ENCODE measurements around the gene GALNT9.
"Not testable (repeated sequence)": the region's sequence is repeated elsewhere in the genome, so short reads cannot be mapped to it uniquely, and the experiment has no call there.

The GALNT9 gene

GRCh38 chr12:132253698-132254480 is 75.5 kb downstream of the GALNT9 start:
- DNase-seq (ENCODE audit: low read depth in 2 of 2, low spot score in 1 of 2): no peak

DNA sequence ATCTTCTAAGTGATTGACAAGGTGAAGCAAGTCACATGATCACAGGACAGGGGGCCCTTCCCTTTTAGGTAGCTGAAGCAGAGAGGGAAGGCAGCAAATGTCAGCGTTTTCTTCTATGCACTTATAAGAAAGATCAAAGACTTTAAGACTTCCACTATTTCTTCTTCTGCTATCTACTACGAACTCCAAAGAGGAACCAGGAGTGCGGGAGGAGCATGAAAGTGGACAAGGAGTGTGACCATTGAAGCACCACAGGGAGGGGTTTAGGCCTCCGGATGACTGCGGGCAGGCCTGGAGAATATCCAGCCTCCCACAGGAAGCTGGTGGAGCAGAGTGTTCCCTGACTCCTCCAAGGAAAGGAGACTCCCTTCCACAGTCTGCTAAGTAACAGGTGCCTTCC is 76.4 kb downstream of the GALNT9 start:
- not testable (repeated sequence) for DNase-seq (ENCODE audit: low read depth in 2 of 2, low spot score in 1 of 2)

DNA sequence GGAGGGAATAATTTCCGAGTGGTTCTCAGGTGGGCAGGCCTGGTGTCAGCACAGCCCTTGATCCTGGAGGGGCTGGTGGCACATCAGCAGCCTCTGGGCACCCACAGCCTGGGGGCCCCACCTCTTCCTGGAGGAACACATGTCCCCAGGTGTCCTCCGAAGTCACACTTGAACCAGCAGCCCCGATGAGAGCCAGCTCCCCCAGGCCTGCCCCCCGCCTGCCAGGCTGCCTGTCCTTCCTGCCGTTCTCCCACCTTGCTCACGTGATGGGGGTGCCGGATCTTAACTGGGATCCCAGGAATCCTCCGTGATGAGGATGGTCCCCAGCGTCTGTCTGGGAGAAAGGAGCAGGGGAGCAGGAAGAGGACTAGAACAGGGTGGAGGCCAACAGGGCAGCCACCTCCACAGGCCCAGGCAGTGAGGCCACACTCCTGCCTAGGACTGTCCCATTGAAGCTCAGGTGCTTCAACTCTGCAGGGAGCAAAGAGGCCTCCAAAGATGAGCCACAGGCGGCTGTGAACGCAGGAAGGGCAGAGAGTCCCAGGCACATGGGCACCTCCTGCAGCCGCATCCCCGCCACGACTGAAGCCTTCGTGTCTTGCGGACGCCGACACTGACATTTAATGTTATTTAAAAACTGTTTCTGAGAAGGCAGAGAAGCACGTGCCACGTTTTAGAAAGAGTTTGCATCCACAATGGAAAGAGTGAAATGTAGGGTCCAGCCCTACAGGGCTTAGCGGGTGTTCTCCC is 77.5 kb downstream of the GALNT9 start:
- DNase-seq (ENCODE audit: low read depth in 2 of 2, low spot score in 1 of 2): no peak

- no peak for DNase-seq (ENCODE audit: low read depth in 2 of 2, low spot score in 1 of 2)
These were observed 78.1 kb downstream of the GALNT9 start for GRCh38 chr12:132251310-132251709.

DNA sequence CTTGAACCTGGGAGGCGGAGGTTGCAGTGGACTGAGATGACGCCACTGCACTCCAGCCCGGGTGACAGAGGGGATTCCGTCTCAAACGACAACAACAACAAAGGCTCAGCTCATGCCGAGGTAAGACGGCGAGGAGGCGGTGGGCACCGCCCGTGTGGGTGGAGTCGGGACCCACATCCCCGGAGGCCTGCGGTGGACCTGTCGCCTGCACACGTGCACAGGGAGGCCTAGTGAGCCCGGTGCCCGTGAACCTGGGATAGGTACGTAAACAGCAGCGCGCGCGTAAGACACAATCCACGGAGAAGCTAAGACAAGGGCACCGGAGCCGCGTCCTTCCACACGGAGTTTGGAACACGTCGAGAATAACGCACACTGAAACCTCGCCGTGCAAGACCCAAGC is 78.7 kb downstream of the GALNT9 start:
- no peak for DNase-seq (ENCODE audit: low read depth in 2 of 2, low spot score in 1 of 2)

DNA sequence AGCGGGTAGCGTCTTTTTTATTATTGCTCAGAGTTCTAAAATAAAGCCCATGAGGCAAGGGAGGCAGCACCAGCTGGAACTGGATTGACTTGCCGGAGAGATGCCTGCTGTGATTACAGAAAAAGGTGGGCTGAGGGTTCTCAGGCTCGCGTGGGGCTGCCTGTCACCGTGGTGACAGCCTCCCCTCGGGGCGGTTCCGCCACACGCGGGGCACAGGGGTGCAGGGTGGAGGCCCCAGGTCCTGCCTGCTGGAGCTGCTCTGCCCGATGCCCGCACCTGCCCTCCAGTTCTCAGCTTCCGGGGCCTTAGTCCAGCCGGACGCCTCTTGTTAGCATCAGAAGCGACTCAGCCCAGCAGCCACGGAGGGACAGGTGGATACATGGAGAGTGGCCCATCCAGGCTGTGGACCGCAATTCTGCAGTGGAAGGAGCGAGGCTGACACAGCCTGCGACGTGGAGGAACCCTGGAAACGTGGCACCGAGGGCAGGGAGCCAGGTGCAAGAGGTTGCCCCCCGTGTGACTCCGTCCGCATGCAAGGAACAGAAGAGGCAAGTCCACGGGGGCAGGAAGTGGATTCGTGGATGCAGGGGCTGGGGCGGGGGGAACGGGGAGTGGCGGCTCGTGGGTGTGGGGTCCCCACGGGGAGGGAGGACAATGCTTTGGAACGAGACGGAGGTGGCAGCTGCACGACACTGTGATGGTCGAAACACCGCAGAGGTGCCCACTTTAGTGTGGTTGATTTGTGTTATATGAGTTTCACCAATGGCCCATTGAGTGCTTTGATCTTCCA is 79.5 kb downstream of the GALNT9 start:
- no peak for DNase-seq (ENCODE audit: low read depth in 2 of 2, low spot score in 1 of 2)

- no peak for DNase-seq (ENCODE audit: low read depth in 2 of 2, low spot score in 1 of 2)
These were observed 80.8 kb downstream of the GALNT9 start for GRCh38 chr12:132248453-132249167.

DNA sequence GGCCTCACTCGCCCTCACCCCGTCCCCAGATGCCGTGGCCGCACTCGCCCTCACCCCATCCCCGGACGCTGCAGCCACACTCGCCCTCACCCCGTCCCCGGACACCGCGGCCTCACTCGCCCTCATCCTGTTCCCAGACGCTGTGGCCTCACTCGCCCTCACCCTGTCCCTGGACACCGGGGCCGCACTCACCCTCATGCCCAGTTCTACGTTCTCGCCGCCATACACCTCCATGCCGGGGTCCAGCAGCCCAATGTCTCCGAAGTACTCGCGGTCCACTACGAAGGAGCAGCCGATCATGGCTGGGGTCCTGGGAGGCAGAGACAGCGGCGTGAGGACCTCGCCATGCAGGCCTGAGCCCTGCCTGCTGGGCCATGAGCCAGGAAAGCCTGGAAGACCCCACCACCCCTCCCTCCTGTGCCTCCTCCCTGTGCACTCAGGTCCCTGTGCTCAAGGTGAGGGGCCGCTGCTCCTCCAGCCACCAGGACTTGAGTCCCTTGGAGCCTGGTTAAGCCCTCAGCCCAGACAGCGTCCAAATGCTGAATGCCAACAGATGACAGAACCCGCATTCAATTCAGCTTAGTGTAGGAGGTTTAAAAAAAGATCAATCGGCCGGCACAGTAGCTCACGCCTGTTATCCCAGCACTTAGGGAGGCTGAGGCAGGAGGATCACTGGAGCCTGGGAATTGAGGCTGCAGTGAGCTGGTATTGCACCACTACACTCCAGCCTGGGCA is 81.5 kb downstream of the GALNT9 start:
- DNase-seq (ENCODE audit: low read depth in 2 of 2, low spot score in 1 of 2): no peak

- DNase-seq (ENCODE audit: low read depth in 2 of 2, low spot score in 1 of 2): no peak
These were observed 82.2 kb downstream of the GALNT9 start for GRCh38 chr12:132246997-132247717.

- no peak for DNase-seq (ENCODE audit: low read depth in 2 of 2, low spot score in 1 of 2)
These were observed 83.8 kb downstream of the GALNT9 start for GRCh38 chr12:132245521-132246101.

DNA sequence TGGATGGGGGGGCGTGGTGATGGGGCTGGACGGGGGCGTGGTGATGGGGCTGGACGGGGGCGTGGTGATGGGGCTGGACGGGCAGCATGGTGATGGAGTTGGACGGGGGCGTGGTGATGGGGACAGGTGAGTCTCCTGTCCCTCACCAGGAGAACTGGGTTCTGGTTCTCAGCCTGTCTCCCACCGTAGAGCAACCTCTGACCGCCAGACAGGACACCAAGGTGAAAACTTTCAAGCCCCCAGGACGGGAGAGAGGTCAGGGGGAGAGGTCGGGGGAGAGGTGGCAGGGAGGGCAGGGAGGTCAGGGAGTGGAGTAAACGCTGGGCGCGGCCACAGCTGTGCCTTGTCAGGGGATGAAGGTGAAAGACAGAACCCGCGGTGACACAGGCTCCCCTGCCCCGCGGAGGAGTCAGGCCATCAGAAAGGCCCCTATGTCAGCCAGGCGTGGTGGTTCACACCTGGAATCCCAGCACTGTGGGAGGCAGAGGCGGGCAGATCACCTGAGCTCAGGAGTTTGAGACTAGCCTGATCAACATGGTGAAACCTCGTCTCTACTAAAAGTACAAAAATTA is 84.6 kb downstream of the GALNT9 start:
- DNase-seq (ENCODE audit: low read depth in 2 of 2, low spot score in 1 of 2): no peak

DNA sequence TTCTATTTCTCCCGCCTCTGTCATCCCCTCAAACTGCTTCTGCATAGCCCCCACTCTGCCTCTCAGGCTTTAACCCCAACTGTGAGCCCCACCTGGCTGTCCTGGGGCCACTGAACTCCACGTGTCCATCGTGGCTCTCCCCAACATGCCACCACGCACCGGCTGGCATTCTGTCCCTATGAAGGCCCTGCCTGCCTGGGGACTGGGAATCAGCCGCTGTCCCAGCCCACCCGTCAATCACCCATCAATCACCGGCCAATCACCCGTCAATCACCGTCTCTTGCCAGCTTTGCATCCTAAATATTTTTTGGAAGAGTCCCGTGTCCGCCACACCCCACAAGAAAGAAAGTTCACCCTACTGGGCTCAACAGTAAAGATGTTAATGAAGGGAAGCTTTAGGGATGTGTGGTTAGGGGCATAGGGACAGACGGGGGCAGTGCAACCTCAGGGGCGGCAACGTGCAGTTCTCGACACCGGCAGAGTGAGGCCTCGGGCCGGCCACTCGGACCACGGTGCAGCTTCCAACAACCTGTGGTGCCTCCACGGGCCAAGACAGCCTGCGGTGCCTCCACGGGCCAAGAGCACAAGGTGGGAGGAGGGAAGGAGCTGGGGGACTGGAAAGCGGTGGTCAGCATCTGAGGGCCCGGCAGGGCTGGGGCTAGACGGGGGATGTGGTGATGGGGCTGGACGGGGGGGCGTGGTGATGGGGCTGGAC is 85.6 kb downstream of the GALNT9 start:
- no peak for DNase-seq (ENCODE audit: low read depth in 2 of 2, low spot score in 1 of 2)

- DNase-seq (ENCODE audit: low read depth in 2 of 2, low spot score in 1 of 2): not testable (repeated sequence)
These were observed 86.2 kb downstream of the GALNT9 start for GRCh38 chr12:132243171-132243570.

- not testable (repeated sequence) for DNase-seq (ENCODE audit: low read depth in 2 of 2, low spot score in 1 of 2)
These were observed 88.8 kb downstream of the GALNT9 start for GRCh38 chr12:132240669-132241007.

GRCh38 chr12:132239796-132240668 is 89.4 kb downstream of the GALNT9 start:
- no peak for DNase-seq (ENCODE audit: low read depth in 2 of 2, low spot score in 1 of 2)

- DNase-seq (ENCODE audit: low read depth in 2 of 2, low spot score in 1 of 2): no peak
These were observed 90.0 kb downstream of the GALNT9 start for GRCh38 chr12:132239392-132239791.

GRCh38 chr12:132238884-132239283 is 90.5 kb downstream of the GALNT9 start:
- no peak for DNase-seq (ENCODE audit: low read depth in 2 of 2, low spot score in 1 of 2)

GRCh38 chr12:132238488-132238854 is 90.9 kb downstream of the GALNT9 start:
- DNase-seq (ENCODE audit: low read depth in 2 of 2, low spot score in 1 of 2): no peak
